NCI-H2171 treated with DMSO at 0.1 percent for 48 hours (cell line): Measurements from ENCODE around the gene PRSS33.

Experiments used
- DNase-seq: peaks from one replicate; lab custom pipeline; 2025; lab: John Stamatoyannopoulos, UW

The PRSS33 gene

GRCh38 chr16:2787406-2787805 is at the start of gene PRSS33:
Gene PRSS33 (minus strand): TSS chr16:2787560. CDS start chr16:2786547, 1,013 bp downstream.
- DNase-seq: no peak

GRCh38 chr16:2836646-2837508 is 49.5 kb upstream of the PRSS33 start:
- DNase-seq: no peak

- no peak for DNase-seq
Observed at GRCh38 chr16:2835638-2836493, 48.5 kb upstream of the PRSS33 start.

- no peak for DNase-seq
Observed at GRCh38 chr16:2834968-2835367, 47.6 kb upstream of the PRSS33 start.

GRCh38 chr16:2833776-2834175 is 46.4 kb upstream of the PRSS33 start:
- no peak for DNase-seq

GRCh38 chr16:2831203-2831602 is 43.8 kb upstream of the PRSS33 start:
- no peak for DNase-seq

GRCh38 chr16:2830355-2830695 is 43.0 kb upstream of the PRSS33 start:
- no peak for DNase-seq

- no peak for DNase-seq
Observed at GRCh38 chr16:2829501-2830354, 42.4 kb upstream of the PRSS33 start, which contains the start of gene ZG16B. Gene ZG16B (plus strand): TSS chr16:2830303. CDS start chr16:2830442, 139 bp downstream.

GRCh38 chr16:2828876-2829430 is 41.6 kb upstream of the PRSS33 start:
- DNase-seq: no peak

GRCh38 chr16:2828521-2828840 is 41.1 kb upstream of the PRSS33 start:
- DNase-seq: no peak

- no peak for DNase-seq
Observed at GRCh38 chr16:2827831-2828520, 40.6 kb upstream of the PRSS33 start.

- DNase-seq: peak; percentile 38
Observed at GRCh38 chr16:2827374-2827791, 40.0 kb upstream of the PRSS33 start.

GRCh38 chr16:2826591-2827373 is 39.4 kb upstream of the PRSS33 start:
- no peak for DNase-seq

GRCh38 chr16:2825906-2826305 is 38.5 kb upstream of the PRSS33 start:
- no peak for DNase-seq

- DNase-seq: no peak
Observed at GRCh38 chr16:2825049-2825742, 37.8 kb upstream of the PRSS33 start.

GRCh38 chr16:2824626-2825025 is 37.3 kb upstream of the PRSS33 start:
- no peak for DNase-seq

GRCh38 chr16:2822496-2822895 is 35.1 kb upstream of the PRSS33 start:
- DNase-seq: no peak

- DNase-seq: no peak
Observed at GRCh38 chr16:2822158-2822495, 34.8 kb upstream of the PRSS33 start.

- peak; percentile 7 for DNase-seq
Observed at GRCh38 chr16:2821487-2822157, 34.3 kb upstream of the PRSS33 start.
